Measurements from ENCODE around the gene SLC66A2.

- TF ChIP-seq ZC3H10 (CRISPR knock-in tag; IDR thresholded peaks at IDR 0.05) (no peak), ISL1 (CRISPR knock-in tag; IDR thresholded peaks at IDR 0.05) (no peak), CSRNP3 (CRISPR knock-in tag; IDR thresholded peaks at IDR 0.05) (no peak), RARB (CRISPR knock-in tag; IDR thresholded peaks at IDR 0.05) (no peak), ZFP30 (CRISPR knock-in tag; IDR thresholded peaks at IDR 0.05) (no peak), ZFP3 (CRISPR knock-in tag; IDR thresholded peaks at IDR 0.05) (no peak), TSHZ2 (CRISPR knock-in tag; IDR thresholded peaks at IDR 0.05) (no peak), GLIS3 (CRISPR knock-in tag; IDR thresholded peaks at IDR 0.05) (no peak), CREB5 (CRISPR knock-in tag; IDR thresholded peaks at IDR 0.05; ENCODE audit: low read depth) (no peak)
Observed at GRCh38 chr18:79914614-79915160, 36.8 kb downstream of the SLC66A2 start.

All from SK-N-SH treated with all-trans-retinoic acid at 6 μM for 48 hours (cell line).